HepG2 (cell line): Measurements from ENCODE around the gene COL8A2. TPM values are rescaled to one million over a fixed set of nuclear protein-coding genes. Genes with fewer than 3 reads are reported as not detected.
A peak's percentile ranks its signal among the peaks of the same experiment; 100 is the strongest.

Experiments
- ARID3A ChIP-seq: IDR thresholded peaks from 2 replicates; pipeline ENCODE4 v1.6.1; 2012; ENCODE audit warnings: low read depth, low read length, improper control_type of control experiment
- CBX1 ChIP-seq: IDR thresholded peaks from one replicate; pipeline ENCODE4 v1.6.1; 2016; ENCODE audit warnings: antibody characterized with exemption, low read depth
- CCAR2 ChIP-seq: fragments of 200-400 bp; formaldehyde crosslinking; optimal IDR thresholded peaks from 2 replicates; pipeline ENCODE3; 2018; ENCODE audit warnings: low read depth, mild to moderate bottlenecking, low read length, moderate library complexity
- CSRNP2 ChIP-seq: sonication (generic); formaldehyde crosslinking; conservative IDR thresholded peaks from 2 replicates; pipeline ENCODE4 v1.8.0; 2022; ENCODE audit warnings: low read depth, missing genetic modification reagents
- GPBP1L1 ChIP-seq: sonication (generic); formaldehyde crosslinking; IDR thresholded peaks from 2 replicates; pipeline ENCODE4 v1.5.0; 2020; ENCODE audit warnings: mild to moderate bottlenecking, missing genetic modification reagents
- MEIS2 ChIP-seq: sonication (generic); formaldehyde crosslinking; IDR thresholded peaks from 2 replicates; pipeline ENCODE4 v1.9.0; 2021; ENCODE audit warnings: mild to moderate bottlenecking, missing genetic modification reagents
- MIXL1 ChIP-seq: IDR thresholded peaks from 2 replicates; pipeline ENCODE4 v1.6.1; 2016
- NFE2L2 ChIP-seq: fragments of 150-350 bp; IDR thresholded peaks from 2 replicates; pipeline ENCODE4 v1.6.1; 2014; ENCODE audit warnings: low read length
- NFIB ChIP-seq: sonication (generic); formaldehyde crosslinking; IDR thresholded peaks from 2 replicates; pipeline ENCODE4 v1.9.0; 2021; ENCODE audit warnings: missing genetic modification reagents, mild to moderate bottlenecking, borderline replicate concordance
- NFRKB ChIP-seq: fragments of 450-650 bp; IDR thresholded peaks from 2 replicates; pipeline ENCODE4 v1.6.1; 2017
- RAD51 ChIP-seq: fragments of 450-650 bp; IDR thresholded peaks from 2 replicates; pipeline ENCODE4 v1.6.1; 2016; ENCODE audit warnings: borderline replicate concordance
- RBM22 ChIP-seq: fragments of 200-400 bp; formaldehyde crosslinking; optimal IDR thresholded peaks from 2 replicates; pipeline ENCODE3; 2017; ENCODE audit warnings: mild to moderate bottlenecking, low read length, moderate library complexity
- RFX1 ChIP-seq: fragments of 450-650 bp; IDR thresholded peaks from 2 replicates; pipeline ENCODE4 v1.6.1; 2017
- SKI ChIP-seq: fragments of 450-650 bp; IDR thresholded peaks from one replicate; pipeline ENCODE4 v1.6.1; 2018; ENCODE audit warnings: mild to moderate bottlenecking; ENCODE audit not compliant: partially characterized antibody
- SOX13 ChIP-seq, 3 experiments: fragments of 450-650 bp in 1 of 3; sonication (generic) in 1 of 3; formaldehyde crosslinking in 1 of 3; IDR thresholded peaks in 2 of 3; conservative IDR thresholded peaks in 1 of 3; 2 replicates each; pipeline versions ENCODE4 v1.5.0 to v1.6.1; 2016 to 2020; ENCODE audit warnings: antibody characterized with exemption in 1 of 3, mild to moderate bottlenecking in 1 of 3, missing compliant biosample characterization in 1 of 3, missing genetic modification reagents in 1 of 3, moderate library complexity in 1 of 3
- SOX5 ChIP-seq: IDR thresholded peaks from 2 replicates; pipeline ENCODE4 v1.6.1; 2016; ENCODE audit warnings: borderline replicate concordance
- TERF1 ChIP-seq: sonication (generic); formaldehyde crosslinking; IDR thresholded peaks from 2 replicates; pipeline ENCODE4 v1.8.0; 2022; ENCODE audit warnings: mild to moderate bottlenecking, missing genetic modification reagents, moderate library complexity
- U2AF1 ChIP-seq: fragments of 200-400 bp; formaldehyde crosslinking; optimal IDR thresholded peaks from 2 replicates; pipeline ENCODE3; 2017; ENCODE audit warnings: mild to moderate bottlenecking, low read depth, low read length
- ZBTB3 ChIP-seq: sonication (generic); formaldehyde crosslinking; IDR thresholded peaks from 2 replicates; pipeline ENCODE4 v1.4.0; 2020; ENCODE audit warnings: low read depth, mild to moderate bottlenecking, moderate library complexity, missing genetic modification reagents, borderline replicate concordance
- ZBTB42 ChIP-seq: sonication (generic); formaldehyde crosslinking; IDR thresholded peaks from 2 replicates; pipeline ENCODE4 v1.5.0; 2020; ENCODE audit warnings: mild to moderate bottlenecking, missing genetic modification reagents
- ZNF124 ChIP-seq: sonication (generic); formaldehyde crosslinking; IDR thresholded peaks from 2 replicates; pipeline ENCODE4 v1.4.0; 2020; ENCODE audit warnings: missing genetic modification reagents
- ZNF264 ChIP-seq: sonication (generic); formaldehyde crosslinking; IDR thresholded peaks from 2 replicates; pipeline ENCODE4 v1.4.0; 2020; ENCODE audit warnings: missing genetic modification reagents
- ZNF337 ChIP-seq: sonication (generic); formaldehyde crosslinking; IDR thresholded peaks from 2 replicates; pipeline ENCODE4 v1.5.1; 2020; ENCODE audit warnings: missing genetic modification reagents, low read depth, mild to moderate bottlenecking, borderline replicate concordance
- ZNF432 ChIP-seq: sonication (generic); formaldehyde crosslinking; IDR thresholded peaks from 2 replicates; pipeline ENCODE4 v1.5.0; 2020; ENCODE audit warnings: missing genetic modification reagents, mild to moderate bottlenecking, borderline replicate concordance
- ZNF672 ChIP-seq: sonication (generic); formaldehyde crosslinking; IDR thresholded peaks from 2 replicates; pipeline ENCODE4 v1.8.1; 2022; ENCODE audit warnings: missing genetic modification reagents
- polyA plus RNA-seq, 8 experiments: library from polyadenylated mRNA; depleted of rRNA in 3 of 8; stranded (reverse) in 7 of 8; unstranded in 1 of 8; fragments of >200 nt; fragmentation: Illumina TruSeq in 4 of 8; extraction: Trizol in 4 of 8; gene quantifications; 2 replicates each; pipeline versions ENCODE4 v1.2.1 to v1.2.3, GENCODE V29; 2011 to 2016; ENCODE audit warnings: low read depth in 4 of 8, missing spikeins in 1 of 8, mixed read lengths in 1 of 8; ENCODE audit not compliant: insufficient read depth in 1 of 8
- total RNA-seq, 5 experiments: library from RNA; depleted of rRNA; stranded (reverse); fragments of >200 nt; fragmentation: Illumina TruSeq; extraction: Trizol; gene quantifications; 2 replicates each; pipeline ENCODE4 v1.2.3, GENCODE V29; 2016; ENCODE audit warnings: low read depth in 1 of 5

Gene COL8A2
- total and polyA plus RNA-seq, 2 of the 13 experiments (the other 11 are each of a cell fraction or from before 2014, with no cell fraction given): 0.13 to 0.24 TPM

GRCh38 chr1:36088577-36089392, 36.2 kb downstream of the COL8A2 start, which contains the start of gene ADPRS (continued):
- TF ChIP-seq ZBTB3 (CRISPR knock-in tag) (0 out of 2 replicates have a peak, but pooled peaks have one; percentile 16), ZNF124 (CRISPR knock-in tag) (peak; percentile 66; the same call in 1 of the 2 replicates), ZNF432 (CRISPR knock-in tag) (no peak), U2AF1 (peak; percentile 96), CSRNP2 (CRISPR knock-in tag) (no peak), ZNF264 (CRISPR knock-in tag) (no peak), CCAR2 (no peak), GPBP1L1 (CRISPR knock-in tag) (no peak), SOX13 (IDR thresholded peaks at IDR 0.05) (peak; percentile 37; the same call in 1 of the 2 replicates), SOX13 (CRISPR knock-in tag; conservative IDR thresholded peaks at IDR 0.05 in 1 of 2, IDR thresholded peaks at IDR 0.05 in 1 of 2) (peak in 1 of 2 experiments; percentile 40; a peak in 1 of 4 replicates), MEIS2 (CRISPR knock-in tag) (peak; percentile 84), SOX5 (CRISPR knock-in tag) (peak; percentile 58), ZBTB42 (CRISPR knock-in tag) (0 out of 2 replicates have a peak, but pooled peaks have one; percentile 17), RFX1 (no peak), NFIB (no peak), NFE2L2 (no peak), TERF1 (no peak), ARID3A (no peak), SKI (peak; percentile 60), CBX1 (peak; percentile 80), ZNF672 (CRISPR knock-in tag) (peak; percentile 88; the same call in 1 of the 2 replicates), MIXL1 (peak; percentile 72), RAD51 (no peak), RBM22 (no peak), NFRKB (no peak), ZNF337 (no peak)
